WERI-Rb-1 (cell line): ENCODE results near the gene PLAAT1.

Experiments
- DNase-seq: peaks from one replicate; pipeline ENCODE4 v3.0.0-alpha.2; 2020
- H3K27ac ChIP-seq: fragments of 250-450 bp; sonication (Bioruptor Pico); 2 replicates; pipeline ENCODE4 v1.5.1; 2020; ENCODE audit warnings: mild to moderate bottlenecking, moderate library complexity
- H3K27me3 ChIP-seq: fragments of 250-450 bp; sonication (Bioruptor Pico); 2 replicates; pipeline ENCODE4 v1.5.1; 2021; ENCODE audit warnings: mild to moderate bottlenecking, low read depth, moderate library complexity; ENCODE audit not compliant: insufficient read depth, severe bottlenecking
- H3K36me3 ChIP-seq: fragments of 250-450 bp; sonication (Bioruptor Pico); 2 replicates; pipeline ENCODE4 v1.5.1; 2020; ENCODE audit warnings: mild to moderate bottlenecking, moderate library complexity
- H3K4me3 ChIP-seq: 2 replicates; pipeline ENCODE4 v1.5.1; 2011; ENCODE audit warnings: low read depth, mild to moderate bottlenecking, control low read depth, low read length
- H3K9me3 ChIP-seq: fragments of 250-450 bp; sonication (Bioruptor Pico); 2 replicates; pipeline ENCODE4 v1.5.1; 2021; ENCODE audit warnings: mild to moderate bottlenecking, moderate library complexity; ENCODE audit not compliant: severe bottlenecking
- TF ChIP-seq, protein P1 (sequence below): IDR thresholded peaks from 2 replicates; pipeline ENCODE4 v1.5.1; 2011; ENCODE audit warnings: low read depth, mild to moderate bottlenecking, control low read depth, inconsistent platforms, low read length

PLAAT1 gene

DNA sequence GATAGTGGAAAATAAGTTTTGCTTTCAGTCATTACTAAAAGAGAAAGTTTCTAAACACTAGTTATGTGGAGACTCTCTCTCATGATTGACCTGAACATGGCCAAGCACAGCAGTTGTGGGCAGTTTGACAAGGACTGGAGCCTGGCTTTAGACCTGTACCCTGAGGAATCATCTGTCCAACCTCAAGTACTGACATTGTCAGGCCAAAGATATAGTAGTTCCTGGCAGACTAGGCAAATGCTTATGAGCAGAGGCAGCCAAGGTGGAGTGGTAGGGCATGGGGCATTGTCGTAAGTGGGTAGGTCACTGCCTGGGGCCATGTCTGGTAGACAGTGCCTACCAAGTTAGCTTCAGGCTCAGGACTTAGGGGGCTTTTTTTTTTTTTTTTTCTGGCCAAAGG is 20.9 kb downstream of the PLAAT1 start:
- Histone ChIP-seq H3K36me3 (no peaks in the 10 kb centered on the region; the same call in 1 of the 2 replicates), H3K27me3 (no peaks in the 10 kb centered on the region), H3K9me3 (no peaks in the 10 kb centered on the region), H3K4me3 (no peak overlapping the region), H3K27ac (no peak overlapping the region)
- TF ChIP-seq, protein P1, sequence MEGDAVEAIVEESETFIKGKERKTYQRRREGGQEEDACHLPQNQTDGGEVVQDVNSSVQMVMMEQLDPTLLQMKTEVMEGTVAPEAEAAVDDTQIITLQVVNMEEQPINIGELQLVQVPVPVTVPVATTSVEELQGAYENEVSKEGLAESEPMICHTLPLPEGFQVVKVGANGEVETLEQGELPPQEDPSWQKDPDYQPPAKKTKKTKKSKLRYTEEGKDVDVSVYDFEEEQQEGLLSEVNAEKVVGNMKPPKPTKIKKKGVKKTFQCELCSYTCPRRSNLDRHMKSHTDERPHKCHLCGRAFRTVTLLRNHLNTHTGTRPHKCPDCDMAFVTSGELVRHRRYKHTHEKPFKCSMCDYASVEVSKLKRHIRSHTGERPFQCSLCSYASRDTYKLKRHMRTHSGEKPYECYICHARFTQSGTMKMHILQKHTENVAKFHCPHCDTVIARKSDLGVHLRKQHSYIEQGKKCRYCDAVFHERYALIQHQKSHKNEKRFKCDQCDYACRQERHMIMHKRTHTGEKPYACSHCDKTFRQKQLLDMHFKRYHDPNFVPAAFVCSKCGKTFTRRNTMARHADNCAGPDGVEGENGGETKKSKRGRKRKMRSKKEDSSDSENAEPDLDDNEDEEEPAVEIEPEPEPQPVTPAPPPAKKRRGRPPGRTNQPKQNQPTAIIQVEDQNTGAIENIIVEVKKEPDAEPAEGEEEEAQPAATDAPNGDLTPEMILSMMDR: no peak
- no peak for DNase-seq

GRCh38 chr3:193262707-193263106 is 21.7 kb downstream of the PLAAT1 start:
- no peak overlapping the region for H3K4me3 ChIP-seq
- TF ChIP-seq, protein P1: no peak
- no peaks in the 10 kb centered on the region for H3K27me3 ChIP-seq
- DNase-seq: no peak
- H3K27ac ChIP-seq: no peak overlapping the region
- no peaks in the 10 kb centered on the region for H3K9me3 ChIP-seq
- no peaks in the 10 kb centered on the region; the same call in 1 of the 2 replicates for H3K36me3 ChIP-seq

- no peak overlapping the region for H3K27ac ChIP-seq
- H3K4me3 ChIP-seq: no peak overlapping the region
- DNase-seq: no peak
- H3K27me3 ChIP-seq: no peaks in the 10 kb centered on the region
- H3K36me3 ChIP-seq: no peaks in the 10 kb centered on the region; the same call in 1 of the 2 replicates
- H3K9me3 ChIP-seq: no peaks in the 10 kb centered on the region
- TF ChIP-seq, protein P1: no peak
These were observed 28.5 kb downstream of the PLAAT1 start for GRCh38 chr3:193269343-193270028.

DNA sequence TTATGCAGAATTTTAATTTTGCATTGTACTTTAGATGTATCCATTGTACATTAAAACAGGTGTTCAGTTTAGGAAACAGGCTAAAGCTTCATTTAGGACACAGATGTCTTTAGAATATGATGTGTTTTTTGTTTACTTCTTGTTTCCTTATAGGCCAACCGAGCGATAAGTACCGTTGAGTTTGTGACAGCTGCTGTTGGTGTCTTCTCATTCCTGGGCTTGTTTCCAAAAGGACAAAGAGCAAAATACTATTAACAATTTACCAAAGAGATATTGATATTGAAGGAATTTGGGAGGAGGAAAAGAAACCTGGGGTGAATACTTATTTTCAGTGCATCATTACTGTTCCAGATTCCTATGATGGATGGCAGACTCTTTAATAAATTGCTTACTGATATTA is 29.4 kb downstream of the PLAAT1 start:
- TF ChIP-seq, protein P1: no peak
- Histone ChIP-seq H3K36me3 (no peaks in the 10 kb centered on the region), H3K9me3 (no peaks in the 10 kb centered on the region), H3K27me3 (no peaks in the 10 kb centered on the region), H3K27ac (no peak overlapping the region), H3K4me3 (no peak overlapping the region)
- no peak for DNase-seq

GRCh38 chr3:193271101-193271840 is 30.2 kb downstream of the PLAAT1 start:
- TF ChIP-seq, protein P1: no peak

More at GRCh38 chr3:193271101-193271840, 30.2 kb downstream of the PLAAT1 start:
- Histone ChIP-seq H3K36me3 (no peaks in the 10 kb centered on the region), H3K4me3 (no peak overlapping the region), H3K9me3 (no peaks in the 10 kb centered on the region), H3K27ac (no peak overlapping the region), H3K27me3 (no peaks in the 10 kb centered on the region)
- DNase-seq: no peak
